Measurements from ENCODE around the gene SCGB2B2.

The SCGB2B2 gene

GRCh38 chr19:34633802-34634201, 43.2 kb downstream of the SCGB2B2 start:
- no peaks in the 10 kb centered on the region for H3K36me3 ChIP-seq (ENCODE audit: low read depth)
- no peaks in the 10 kb centered on the region for H3K4me1 ChIP-seq (ENCODE audit: insufficient read depth, poor library complexity, severe bottlenecking)
- no peaks in the 10 kb centered on the region for H3K27me3 ChIP-seq (ENCODE audit: insufficient read depth, poor library complexity, severe bottlenecking)
- TF ChIP-seq CTCF (IDR thresholded peaks at IDR 0.05; ENCODE audit: poor library complexity, severe bottlenecking): no peak
- ATAC-seq (ENCODE audit: low read depth) (no peak), DNase-seq (ENCODE audit: low spot score) (no peak)
- no peak overlapping the region for H3K4me3 ChIP-seq (ENCODE audit: severe bottlenecking)
- no peak overlapping the region for H3K27ac ChIP-seq (ENCODE audit: poor library complexity, severe bottlenecking)
- H3K9me3 ChIP-seq (ENCODE audit: severe bottlenecking): no peaks in the 10 kb centered on the region
